Measurements from ENCODE around the gene CNPY3. TPM values are rescaled to one million over a fixed set of nuclear protein-coding genes. Genes with fewer than 3 reads are reported as not detected.
"Not testable (repeated sequence)": the region's sequence is repeated elsewhere in the genome, so short reads cannot be mapped to it uniquely, and the experiment has no call there.

The CNPY3 gene
- total RNA-seq = 27.5 and 33.2 TPM in 2 replicates
- polyA plus RNA-seq (2012) = 40.0 TPM

- DNase-seq (ENCODE audit: low read depth) = peak; percentile 99
Observed at GRCh38 chr6:42928986-42929820, at the start of gene CNPY3. Gene CNPY3, plus strand, starts transcription at chr6:42929480. Its CDS starts 91 bp downstream, at chr6:42929571.

GRCh38 chr6:42880240-42880817 is 49.0 kb upstream of the CNPY3 start:
- DNase-seq (ENCODE audit: low read depth) = not testable (repeated sequence)

GRCh38 chr6:42880871-42881270 is 48.4 kb upstream of the CNPY3 start:
- DNase-seq (ENCODE audit: low read depth) = not testable (repeated sequence)

- no peak for DNase-seq (ENCODE audit: low read depth)
Observed at GRCh38 chr6:42885702-42886101, 43.6 kb upstream of the CNPY3 start.

GRCh38 chr6:42888201-42888600 is 41.1 kb upstream of the CNPY3 start:
- DNase-seq (ENCODE audit: low read depth) = not testable (repeated sequence)

GRCh38 chr6:42889815-42890214 is 39.5 kb upstream of the CNPY3 start:
- DNase-seq (ENCODE audit: low read depth) = no peak

GRCh38 chr6:42890311-42891198 is 38.7 kb upstream of the CNPY3 start:
- DNase-seq (ENCODE audit: low read depth) = peak; percentile 98

GRCh38 chr6:42891199-42891722 is 38.0 kb upstream of the CNPY3 start:
- DNase-seq (ENCODE audit: low read depth) = no peak

- DNase-seq (ENCODE audit: low read depth) = not testable (repeated sequence)
Observed at GRCh38 chr6:42894041-42894828, 35.0 kb upstream of the CNPY3 start.

GRCh38 chr6:42896178-42896719 is 33.0 kb upstream of the CNPY3 start:
- DNase-seq (ENCODE audit: low read depth) = no peak

- peak; percentile 74 for DNase-seq (ENCODE audit: low read depth)
Observed at GRCh38 chr6:42898891-42899361, 30.4 kb upstream of the CNPY3 start.

- DNase-seq (ENCODE audit: low read depth) = peak; percentile 51
Observed at GRCh38 chr6:42899871-42900270, 29.4 kb upstream of the CNPY3 start.

GRCh38 chr6:42901538-42901957 is 27.7 kb upstream of the CNPY3 start:
- peak; percentile 90 for DNase-seq (ENCODE audit: low read depth)

GRCh38 chr6:42902429-42903263 is 26.6 kb upstream of the CNPY3 start:
- not testable (repeated sequence) for DNase-seq (ENCODE audit: low read depth)

GRCh38 chr6:42904467-42904866 is 24.8 kb upstream of the CNPY3 start:
- DNase-seq (ENCODE audit: low read depth) = no peak

- no peak for DNase-seq (ENCODE audit: low read depth)
Observed at GRCh38 chr6:42907336-42907735, 21.9 kb upstream of the CNPY3 start.

GRCh38 chr6:42909835-42910234 is 19.4 kb upstream of the CNPY3 start:
- DNase-seq (ENCODE audit: low read depth) = no peak

- DNase-seq (ENCODE audit: low read depth) = no peak
Observed at GRCh38 chr6:42911171-42912021, 17.9 kb upstream of the CNPY3 start.
